OCI-LY7 (cell line): ENCODE results near the gene DENND5B. TPM values are rescaled to one million over a fixed set of nuclear protein-coding genes. Genes with fewer than 3 reads are reported as not detected.
A peak's percentile ranks its signal among the peaks of the same experiment; 100 is the strongest.

ENCODE experiments used
- BruUV-seq: library from RNA; stranded (reverse); fragments of 400-500 nt; replicated peaks from 2 replicates; lab custom pipeline; 2021; lab: Mats Ljungman, UMichigan
- CTCF ChIA-PET: fragments of 300-600 bp; sonication (Branson Sonifier 250); formaldehyde crosslinking; loops from one replicate; lab custom pipeline; 2022; ENCODE audit warnings: antibody characterized with exemption; ENCODE audit not compliant: unreplicated experiment; lab: Charles Lee
- POLR2A ChIA-PET: fragments of 300-600 bp; sonication (Branson Sonifier 250); formaldehyde crosslinking; loops from one replicate; lab custom pipeline; 2022; ENCODE audit warnings: antibody characterized with exemption; lab: Charles Lee
- DNase-seq: peaks from one replicate; pipeline ENCODE4 v3.0.0-alpha.2; 2015; ENCODE audit warnings: low spot score
- H2AFZ ChIP-seq: fragments of 200-600 bp; sonication (generic), shearing (Covaris generic); 2 replicates; pipeline ENCODE4 v1.6.1; 2014; ENCODE audit warnings: mild to moderate bottlenecking, antibody characterized with exemption, low read length, moderate library complexity
- H3K27ac ChIP-seq: fragments of 200-600 bp; sonication (generic); 2 replicates; pipeline ENCODE4 v1.5.1; 2014; ENCODE audit warnings: mixed run types, low read depth, mild to moderate bottlenecking, moderate library complexity, low read length, inconsistent platforms; ENCODE audit not compliant: poor library complexity, severe bottlenecking
- H3K36me3 ChIP-seq: fragments of 200-600 bp; sonication (generic); 2 replicates; pipeline ENCODE4 v1.6.1; 2014; ENCODE audit warnings: mild to moderate bottlenecking, antibody characterized with exemption, low read length, moderate library complexity, mixed read lengths; ENCODE audit not compliant: insufficient read depth
- H3K4me1 ChIP-seq: fragments of 200-600 bp; sonication (generic); 2 replicates; pipeline ENCODE4 v1.5.1; 2014; ENCODE audit warnings: mild to moderate bottlenecking, low read length; ENCODE audit not compliant: insufficient read depth, poor library complexity, severe bottlenecking
- H3K4me2 ChIP-seq: fragments of 200-600 bp; sonication (generic); 2 replicates; pipeline ENCODE4 v1.6.1; 2014; ENCODE audit warnings: mild to moderate bottlenecking, low read length
- H3K4me3 ChIP-seq: fragments of 200-600 bp; sonication (generic); 2 replicates; pipeline ENCODE4 v1.5.1; 2014; ENCODE audit warnings: mild to moderate bottlenecking, low read depth, low read length; ENCODE audit not compliant: poor library complexity, severe bottlenecking
- H3K79me2 ChIP-seq: fragments of 200-600 bp; sonication (generic); 2 replicates; pipeline ENCODE4 v1.6.1; 2016; ENCODE audit warnings: low read depth, mild to moderate bottlenecking, low read length, moderate library complexity, mixed read lengths; ENCODE audit not compliant: insufficient read depth
- H3K9me2 ChIP-seq: fragments of 200-600 bp; sonication (generic); 2 replicates; pipeline ENCODE4 v1.6.1; 2016; ENCODE audit warnings: mild to moderate bottlenecking, low read length, mixed read lengths; ENCODE audit not compliant: insufficient read depth
- H3K9me3 ChIP-seq: fragments of 200-600 bp; sonication (generic); 2 replicates; pipeline ENCODE4 v1.6.1; 2014; ENCODE audit warnings: mild to moderate bottlenecking, mixed run types, low read length, mixed read lengths
- H4K20me1 ChIP-seq: fragments of 200-600 bp; sonication (generic); 2 replicates; pipeline ENCODE4 v1.6.1; 2014; ENCODE audit warnings: mild to moderate bottlenecking, antibody characterized with exemption, low read length, moderate library complexity, mixed read lengths; ENCODE audit not compliant: insufficient read depth
- CTCF ChIP-seq: fragments of 200-600 bp; sonication (generic); conservative IDR thresholded peaks from 2 replicates; pipeline ENCODE4 v1.5.1; 2014; ENCODE audit warnings: mild to moderate bottlenecking, antibody characterized with exemption, low read length, moderate library complexity, mixed read lengths
- EZH2phosphoT487 ChIP-seq: fragments of 200-600 bp; sonication (generic); IDR thresholded peaks from 2 replicates; pipeline ENCODE4 v1.6.1; 2018; ENCODE audit warnings: low read depth, borderline replicate concordance, mild to moderate bottlenecking, mixed run types, antibody characterized with exemption, low read length, moderate library complexity, mixed read lengths
- intact Hi-C: fragments of 100-400 bp; cut with micrococcal nuclease; formaldehyde crosslinking; loops from one replicate; pipeline ENCODE4 v1.10.0; 2022; ENCODE audit not compliant: unreplicated experiment
- total RNA-seq, 2 experiments: library from RNA; depleted of rRNA in 1 of 2; stranded (reverse); fragments of >200 nt in 1 of 2; shearing (Covaris generic) in 1 of 2; gene quantifications; 2 replicates each; pipeline ENCODE4 v1.2.3, GENCODE V29; 2014 to 2022

Gene DENND5B
- total RNA-seq, 2 experiments from 2014 or later, result 23.1 to 38.9 TPM

GRCh38 chr12:31582155-31582554 is 8.8 kb downstream of the DENND5B start:
- TF ChIP-seq EZH2phosphoT487 (no peak), CTCF (no peak)
- H3K36me3 ChIP-seq, result peaks cover 31% of the 10 kb centered on the region
- H3K9me2 ChIP-seq, result no peaks in the 10 kb centered on the region
- H3K27ac ChIP-seq, result no peak overlapping the region
- no peak overlapping the region for H3K4me3 ChIP-seq
- no peak overlapping the region for H2AFZ ChIP-seq
- intact Hi-C loops, result no loop called here
- DNase-seq, result no peak
- ChIA-PET CTCF (interaction anchor here (0.9 kb wide), 1 partner anchor 11 kb away, joined by 3 read pairs; no protein-coding TSS in a partner anchor), POLR2A (interaction anchor here (0.8 to 1.5 kb wide), 2 partner anchors 12 to 16 kb away, joined by 3 to 4 read pairs; no protein-coding TSS in a partner anchor)
- peaks cover 11% of the 10 kb centered on the region; the same call in 1 of the 2 replicates for H4K20me1 ChIP-seq
- H3K4me1 ChIP-seq, result peaks cover 40% of the 10 kb centered on the region
- H3K4me2 ChIP-seq, result no peak overlapping the region
- peaks cover 98% of the 10 kb centered on the region for H3K79me2 ChIP-seq
- no TSS peak for BruUV-seq
- H3K9me3 ChIP-seq, result peaks cover 21% of the 10 kb centered on the region; the same call in 1 of the 2 replicates

GRCh38 chr12:31578632-31579031 is 12.3 kb downstream of the DENND5B start:
- Histone ChIP-seq H3K4me2 (no peak overlapping the region), H3K4me1 (peaks cover 26% of the 10 kb centered on the region), H3K9me2 (no peaks in the 10 kb centered on the region), H3K9me3 (0 out of 2 replicates have a peak, but pooled peaks cover 2% of the 10 kb centered on the region), H3K4me3 (no peak overlapping the region), H3K27ac (no peak overlapping the region), H3K36me3 (peaks cover 6% of the 10 kb centered on the region; the same call in 1 of the 2 replicates), H3K79me2 (peaks cover 95% of the 10 kb centered on the region), H2AFZ (no peak overlapping the region), H4K20me1 (peaks cover 18% of the 10 kb centered on the region; the same call in 1 of the 2 replicates)
- intact Hi-C loops, result no loop called here
- TF ChIP-seq CTCF (no peak), EZH2phosphoT487 (no peak)
- POLR2A ChIA-PET, result interaction anchor here (0.5 to 1.5 kb wide), 9 partner anchors 10 to 881 kb away, joined by 3 to 7 read pairs (median 4); no protein-coding TSS in a partner anchor
- CTCF ChIA-PET, result no interaction called here
- DNase-seq, result no peak
- BruUV-seq, result TSS peak; percentile 10
